HEK293 (cell line): Measurements from ENCODE around the gene CST9L.

Source experiments
- PBX3 ChIP-seq: sonication (generic); formaldehyde crosslinking; IDR thresholded peaks from 2 replicates; pipeline ENCODE4 v1.8.1; 2022; ENCODE audit warnings: mild to moderate bottlenecking, moderate library complexity, missing genetic modification reagents
- SP2 ChIP-seq: fragments of 450-650 bp; formaldehyde crosslinking; IDR thresholded peaks from 2 replicates; pipeline ENCODE4 v1.5.1; 2016; ENCODE audit warnings: missing biosample characterization, missing genetic modification characterization
- ZFP37 ChIP-seq: fragments of 450-650 bp; formaldehyde crosslinking; IDR thresholded peaks from 2 replicates; pipeline ENCODE4 v1.5.1; 2016; ENCODE audit warnings: missing biosample characterization, missing genetic modification characterization
- ZFP41 ChIP-seq: fragments of 450-650 bp; formaldehyde crosslinking; IDR thresholded peaks from 2 replicates; pipeline ENCODE4 v1.5.1; 2016; ENCODE audit warnings: missing biosample characterization, missing genetic modification characterization, borderline replicate concordance
- ZNF274 ChIP-seq, 2 experiments: fragments of 200-500 bp in 1 of 2; fragments of 450-650 bp in 1 of 2; sonication (Bioruptor generic) in 1 of 2; formaldehyde crosslinking in 1 of 2; IDR thresholded peaks; 2 replicates each; pipeline versions ENCODE4 v1.5.1 to v1.6.1; 2014 to 2016; ENCODE audit warnings: borderline replicate concordance in 1 of 2, inconsistent platforms in 1 of 2, low read length in 1 of 2, missing biosample characterization in 1 of 2, missing genetic modification characterization in 1 of 2
- ZNF335 ChIP-seq: fragments of 450-650 bp; formaldehyde crosslinking; conservative IDR thresholded peaks from 2 replicates; pipeline ENCODE4 v1.5.1; 2016; ENCODE audit warnings: missing biosample characterization, missing genetic modification characterization
- ZSCAN30 ChIP-seq: fragments of 450-650 bp; IDR thresholded peaks from 2 replicates; pipeline ENCODE4 v1.5.1; 2018; ENCODE audit warnings: missing biosample characterization, mild to moderate bottlenecking, missing genetic modification characterization, moderate library complexity

GRCh38 chr20:23601715-23602114, 33.4 kb upstream of the CST9L start:
- no peak for TF ChIP-seq ZNF335 (tag by site-specific recombination)
- TF ChIP-seq ZFP41 (tag by site-specific recombination) = no peak
- TF ChIP-seq ZFP37 = no peak
- no peak for TF ChIP-seq SP2 (tag by site-specific recombination)
- no peak for TF ChIP-seq PBX3 (CRISPR knock-in tag)
- no peak for TF ChIP-seq ZSCAN30 (tag by site-specific recombination)
- TF ChIP-seq ZNF274 (IDR thresholded peaks at IDR 0.05; ENCODE audit: low read length) = no peak
- no peak for TF ChIP-seq ZNF274 (tag by site-specific recombination; IDR thresholded peaks at IDR 0.05; ENCODE audit: borderline replicate concordance)
